Stimulated activated CD4-positive, alpha-beta T cell treated with anti-CD3 and anti-CD28 coated beads, TNF-alpha, amount 100 ng/mL, for 48 hours (primary cell): ENCODE measurements around the gene HS6ST3.
"Not testable (repeated sequence)": the region's sequence is repeated elsewhere in the genome, so short reads cannot be mapped to it uniquely, and the experiment has no call there.

Experiments
- DNase-seq, 3 donors: peaks; one replicate each; pipeline ENCODE4 v3.0.0-alpha.2; 2020; ENCODE audit warnings: low read depth in 3 of 3

HS6ST3 gene

DNA sequence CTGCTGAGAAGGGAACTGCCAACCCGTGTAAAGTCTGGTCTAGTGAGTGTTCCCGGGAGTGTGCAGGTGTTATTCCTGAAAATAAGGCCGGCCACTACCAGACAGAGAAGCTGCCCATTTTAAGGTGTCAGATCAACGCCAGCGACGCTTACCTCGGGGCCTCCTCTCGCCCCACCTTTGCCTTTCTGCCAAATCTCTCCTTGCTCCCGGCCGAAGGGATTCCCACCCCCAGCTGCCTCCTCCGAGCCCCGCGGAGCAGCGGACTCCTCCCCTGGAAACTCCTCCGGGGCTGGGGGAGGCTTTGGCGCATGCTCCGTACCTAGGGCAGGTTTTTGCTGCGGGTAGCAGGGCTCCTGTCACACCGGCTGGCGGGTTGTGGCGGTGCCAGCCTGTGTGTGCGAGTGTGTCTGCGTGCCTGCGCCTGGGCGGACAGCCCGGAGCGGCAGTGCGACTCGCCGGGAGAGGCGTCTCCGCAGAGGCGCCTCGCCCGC is at the start of gene HS6ST3:
Gene HS6ST3, plus strand, starts transcription at position 359 of the 491 bp plus-strand sequence.
- no peak for DNase-seq

DNA sequence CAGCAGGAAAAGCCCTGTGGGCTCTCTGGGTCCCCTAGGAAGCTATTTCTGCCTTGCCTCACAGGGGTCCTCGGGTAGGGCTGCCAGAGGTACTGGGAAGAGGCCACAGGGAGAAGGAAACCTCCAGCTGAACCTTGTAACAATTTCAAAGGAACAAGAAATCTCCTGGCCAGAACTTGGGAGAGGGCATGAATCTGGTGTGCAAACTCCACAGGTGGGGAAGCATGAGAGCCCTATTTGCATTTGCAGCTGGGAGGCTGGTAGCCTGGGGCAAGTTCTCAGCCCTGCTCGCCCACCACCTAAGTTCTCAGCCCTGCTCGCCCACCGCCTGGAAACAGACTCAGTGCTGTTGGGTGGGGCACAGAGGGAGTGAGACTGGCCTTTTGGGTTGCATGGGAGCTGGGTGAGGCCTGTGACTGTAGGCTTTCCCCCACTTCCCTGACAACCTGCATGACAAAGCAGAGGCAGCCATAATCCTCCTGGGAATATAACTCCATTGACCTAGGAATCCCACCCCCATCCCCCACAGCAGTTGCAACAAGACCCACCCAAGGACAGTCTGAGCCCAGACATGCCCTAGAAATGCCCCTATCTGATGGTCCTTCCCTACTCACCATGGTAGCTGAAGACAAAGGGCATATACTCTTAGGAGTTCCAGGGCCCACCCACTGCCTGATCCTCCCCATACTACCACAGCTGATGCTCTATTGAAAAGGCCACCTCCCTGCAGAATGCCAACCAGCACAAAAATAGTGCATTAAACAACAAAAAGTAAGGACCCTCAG is 48.4 kb upstream of the HS6ST3 start:
- DNase-seq: no peak

DNA sequence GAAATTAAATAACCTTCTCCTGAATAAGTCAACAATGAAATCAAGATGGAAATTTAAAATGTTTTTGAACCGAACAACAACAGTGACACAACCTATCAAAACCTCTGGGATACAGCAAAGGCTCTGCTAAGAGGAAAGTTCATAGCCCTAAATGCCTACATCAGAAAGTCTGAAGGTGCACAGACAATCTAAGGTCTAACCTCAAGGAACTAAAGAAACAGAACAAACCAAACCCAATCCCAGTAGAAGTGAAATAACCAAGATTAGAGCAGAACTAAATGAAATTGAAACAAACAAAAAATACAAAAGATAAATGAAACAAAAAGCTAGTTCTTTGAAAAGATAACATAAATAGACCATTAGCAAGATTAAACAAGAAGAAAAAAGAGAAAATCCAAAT is 45.7 kb upstream of the HS6ST3 start:
- no peak for DNase-seq

DNA sequence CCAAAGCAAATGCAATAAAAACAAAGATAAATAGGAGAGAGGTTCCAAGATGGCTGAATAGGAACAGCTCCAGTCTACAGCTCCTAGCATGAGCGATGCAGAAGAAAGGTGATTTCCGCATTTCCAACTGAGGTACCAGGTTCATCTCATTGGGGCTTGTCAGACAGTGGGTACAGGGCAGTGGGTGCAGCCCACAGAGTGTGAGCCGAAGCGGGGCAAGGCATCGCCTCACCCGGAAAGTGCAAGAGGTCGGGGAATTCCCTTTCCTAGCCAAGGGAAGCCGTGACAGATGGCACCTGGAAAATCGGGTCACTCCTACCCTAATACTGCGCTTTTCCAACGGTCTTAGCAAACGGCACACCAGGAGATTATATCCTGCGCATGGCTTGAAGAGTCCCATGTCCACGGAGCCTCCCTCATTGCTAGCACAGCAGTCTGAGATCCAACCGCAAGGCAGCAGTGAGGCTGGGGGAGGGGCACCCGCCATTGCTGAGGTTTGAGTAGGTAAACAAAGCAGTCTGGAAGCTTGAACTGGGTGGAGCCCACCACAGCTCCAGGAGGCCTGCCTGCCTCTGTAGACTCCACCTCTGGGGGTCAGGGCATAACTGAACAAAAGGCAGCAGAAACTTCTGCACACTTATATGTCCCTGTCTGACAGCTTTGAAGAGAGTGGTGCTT is 43.3 kb upstream of the HS6ST3 start:
- DNase-seq: not testable (repeated sequence)

DNA sequence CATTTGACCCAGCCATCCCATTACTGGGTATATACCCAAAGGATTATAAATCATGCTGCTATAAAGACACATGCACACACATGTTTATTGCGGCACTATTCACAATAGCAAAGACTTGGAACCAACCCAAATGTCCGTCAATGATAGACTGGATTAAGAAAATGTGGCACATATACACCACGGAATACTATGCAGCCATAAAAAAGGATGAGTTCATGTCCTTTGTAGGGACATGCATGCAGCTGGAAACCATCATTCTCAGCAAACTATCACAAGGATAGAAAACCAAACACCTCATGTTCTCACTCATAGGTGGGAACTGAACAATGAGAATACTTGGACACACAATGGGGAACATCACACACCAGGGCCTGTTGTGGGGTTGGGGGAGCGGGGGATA is 39.0 kb upstream of the HS6ST3 start:
- DNase-seq: not testable (repeated sequence)

DNA sequence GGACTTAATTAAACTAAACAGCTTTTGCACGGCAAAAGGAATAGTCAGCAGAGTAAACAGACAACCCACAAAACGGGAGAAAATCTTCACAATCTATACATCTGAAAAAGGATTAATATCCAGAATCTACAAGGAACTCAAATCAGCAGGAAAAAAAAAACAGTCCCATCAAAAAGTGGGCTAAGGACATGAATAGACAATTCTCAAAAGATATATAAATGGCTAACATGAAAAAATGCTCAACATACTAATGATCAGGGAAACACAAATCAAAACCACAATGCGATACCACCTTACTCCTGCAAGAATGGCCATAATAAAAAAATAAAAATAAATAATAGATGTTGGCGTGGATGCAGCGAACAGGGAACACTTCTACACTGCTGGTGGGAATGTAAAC is 38.4 kb upstream of the HS6ST3 start:
- not testable (repeated sequence) for DNase-seq

DNA sequence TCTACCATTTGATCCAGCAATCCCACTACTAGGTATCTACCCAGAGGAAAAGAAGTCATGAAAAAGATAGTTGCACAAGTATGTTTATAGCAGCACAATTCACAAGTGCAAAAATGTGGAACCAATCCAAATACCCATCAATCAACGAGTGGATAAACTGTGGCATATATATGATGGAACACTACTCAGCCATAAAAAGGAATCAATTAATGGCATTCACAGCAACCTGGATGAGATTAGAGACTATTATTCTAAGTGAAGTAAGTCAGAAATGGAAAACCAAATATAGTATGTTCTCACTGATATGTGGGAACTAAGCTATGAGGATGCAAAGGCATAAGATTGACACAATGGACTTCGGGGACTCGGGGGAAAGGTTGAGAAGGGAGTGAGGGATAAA is 38.0 kb upstream of the HS6ST3 start:
- DNase-seq: not testable (repeated sequence)

DNA sequence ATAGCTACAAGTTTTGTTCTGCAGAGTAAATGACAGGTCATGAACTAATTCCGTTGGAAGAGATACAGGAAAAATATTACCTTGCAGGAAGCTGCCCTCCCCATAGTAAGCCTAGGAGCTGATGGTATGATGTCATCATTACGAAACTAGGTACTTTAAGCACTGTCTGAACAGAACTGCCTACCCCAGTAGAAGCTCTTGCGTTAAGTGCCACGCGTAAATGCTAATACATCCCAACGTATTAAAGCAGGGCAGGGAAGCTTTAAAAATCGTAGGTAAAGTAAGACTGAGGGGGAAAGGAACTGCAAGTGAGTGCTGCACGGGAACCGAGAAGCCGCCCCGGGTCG is 37.3 kb upstream of the HS6ST3 start:
- DNase-seq: no peak

DNA sequence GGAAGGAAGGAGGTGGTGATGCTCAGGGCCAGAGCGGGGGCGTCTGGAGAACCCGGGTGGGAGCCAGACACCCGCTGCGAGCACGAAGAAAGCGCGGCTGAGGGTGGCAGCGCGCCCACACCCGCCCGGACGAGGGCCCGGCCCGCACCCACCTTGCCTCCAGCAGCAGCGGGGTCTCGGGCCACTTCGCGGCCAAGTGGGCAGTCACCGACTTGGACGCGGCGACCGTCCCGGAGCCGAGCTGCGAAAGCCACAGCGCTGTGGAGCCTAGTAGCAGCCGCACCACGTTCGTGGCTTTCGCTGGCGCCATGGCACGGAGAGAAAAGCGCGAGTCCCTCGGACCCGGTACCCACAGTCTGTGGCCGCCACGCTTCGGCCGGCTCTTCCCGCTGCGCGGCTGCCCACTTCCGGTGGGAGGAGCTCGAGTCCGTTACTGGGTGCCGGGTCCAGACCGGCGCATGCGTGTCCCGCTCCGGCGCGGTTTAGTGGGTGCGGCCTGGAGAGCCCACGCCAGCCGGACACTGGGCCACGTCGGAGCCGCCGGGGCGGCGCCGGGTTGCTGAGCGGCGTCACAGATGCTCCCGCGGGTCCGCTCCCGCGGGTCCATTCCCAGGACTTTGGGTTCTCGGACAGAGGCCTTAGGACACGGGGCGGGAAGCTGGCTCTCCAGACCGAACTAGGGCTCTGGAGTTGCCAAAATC is 36.8 kb upstream of the HS6ST3 start, which contains the start of gene UGGT2:
Gene UGGT2, minus strand, starts transcription at position 399 of the 701 bp plus-strand sequence. Its CDS starts 89 bp downstream, at position 310.
- DNase-seq: no peak

DNA sequence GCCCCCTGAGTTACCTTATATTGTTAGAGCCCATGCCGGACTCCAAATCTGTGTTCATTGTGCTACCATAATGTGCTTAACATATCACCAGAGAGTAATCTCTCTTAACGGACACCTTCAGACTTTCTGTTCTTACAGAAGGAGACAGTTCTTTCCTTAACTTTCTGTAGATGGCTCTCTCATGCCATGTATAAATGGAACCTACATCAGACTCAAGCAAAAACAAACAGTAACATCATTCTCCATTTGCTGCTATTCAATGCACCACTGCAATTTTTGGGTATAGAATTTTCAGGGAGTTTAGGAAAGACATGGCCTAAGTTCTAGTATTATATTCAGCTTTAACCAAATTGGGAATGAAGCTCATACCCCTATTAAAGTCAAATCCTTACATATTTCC is 24.1 kb upstream of the HS6ST3 start:
- no peak for DNase-seq

DNA sequence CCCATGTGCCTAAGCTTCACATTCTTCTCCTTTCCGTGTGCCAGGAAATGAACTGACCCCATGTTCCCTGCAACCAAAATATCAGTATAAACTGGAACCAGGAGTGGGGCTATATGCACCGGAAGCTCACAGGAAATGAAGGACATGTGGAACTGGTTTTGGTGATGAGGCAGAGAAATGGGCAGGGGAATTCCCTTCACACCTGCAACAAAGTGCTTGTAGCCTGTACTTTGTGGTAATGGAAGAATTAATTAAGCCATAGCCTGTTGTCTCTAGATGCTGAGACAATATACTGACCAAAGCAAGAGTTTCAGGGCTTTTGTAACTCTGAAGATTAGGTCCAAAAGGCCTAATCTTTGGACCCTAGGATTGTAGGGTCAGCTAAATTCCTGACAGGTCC is 21.2 kb upstream of the HS6ST3 start:
- no peak for DNase-seq

DNA sequence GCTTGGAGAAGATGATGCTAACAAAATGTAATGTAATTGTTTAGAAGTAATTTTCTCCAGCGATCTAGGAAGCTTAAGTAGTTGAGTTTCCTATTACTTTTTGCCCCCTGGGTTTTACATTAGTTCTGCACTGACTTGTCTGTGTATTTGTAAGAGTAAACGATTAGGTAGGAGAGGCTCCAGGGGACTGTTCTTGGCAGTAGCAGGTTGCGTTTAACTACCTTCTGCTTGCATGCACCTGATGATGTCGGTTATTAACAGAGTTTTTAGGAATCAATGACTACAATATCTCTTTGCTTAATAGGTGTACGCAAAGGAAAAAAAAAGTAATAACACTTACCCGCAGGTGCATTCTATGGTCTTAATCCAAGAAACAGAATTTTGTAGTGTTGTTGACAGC is 18.4 kb upstream of the HS6ST3 start:
- no peak for DNase-seq

DNA sequence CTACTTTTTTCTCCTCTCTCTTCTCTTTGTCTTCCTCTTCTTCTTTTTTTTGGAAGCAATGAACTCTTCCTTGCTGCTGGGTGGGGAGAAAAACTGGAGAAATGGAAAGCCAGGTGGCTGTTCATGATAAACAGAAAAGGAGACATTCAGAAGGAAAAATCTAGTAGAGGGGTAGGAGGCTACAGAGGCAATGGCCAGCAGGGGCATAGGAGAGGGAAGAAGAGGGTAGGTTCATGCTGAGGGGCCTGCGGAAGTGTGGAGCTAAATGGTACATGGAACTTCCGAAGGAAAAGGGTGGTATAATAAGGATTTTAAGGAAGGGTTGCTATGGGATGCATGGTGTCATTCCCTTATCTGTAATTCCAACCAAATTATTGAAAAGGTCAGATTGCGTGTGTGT is 17.5 kb upstream of the HS6ST3 start:
- no peak for DNase-seq

DNA sequence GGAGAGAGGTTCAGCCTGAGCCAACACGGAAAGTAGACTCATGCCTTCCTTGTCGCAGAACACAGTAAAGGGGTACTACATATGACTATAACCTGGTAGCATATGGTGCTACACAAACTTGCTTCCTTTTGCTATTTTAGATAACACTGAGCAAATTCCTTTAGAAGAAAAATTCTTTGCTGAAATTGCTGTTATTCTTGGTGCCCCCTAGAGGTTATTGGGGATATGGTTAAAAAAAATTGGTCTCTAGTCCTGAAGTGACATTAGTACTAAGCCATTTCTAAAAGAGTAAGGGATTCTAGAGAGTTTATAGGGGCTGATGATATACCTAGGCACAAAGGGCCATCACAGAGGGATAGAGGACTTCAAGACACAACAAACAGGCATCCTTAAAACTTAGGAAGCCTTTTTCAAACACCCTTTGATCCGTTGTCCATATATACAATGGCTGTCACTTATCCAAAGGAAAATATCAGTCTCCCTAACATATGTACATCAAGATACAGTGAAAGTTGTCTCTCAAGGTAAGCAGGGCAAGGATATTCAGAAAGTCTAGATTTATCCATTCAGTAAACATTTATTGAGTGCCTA is 13.9 kb upstream of the HS6ST3 start:
- no peak for DNase-seq

DNA sequence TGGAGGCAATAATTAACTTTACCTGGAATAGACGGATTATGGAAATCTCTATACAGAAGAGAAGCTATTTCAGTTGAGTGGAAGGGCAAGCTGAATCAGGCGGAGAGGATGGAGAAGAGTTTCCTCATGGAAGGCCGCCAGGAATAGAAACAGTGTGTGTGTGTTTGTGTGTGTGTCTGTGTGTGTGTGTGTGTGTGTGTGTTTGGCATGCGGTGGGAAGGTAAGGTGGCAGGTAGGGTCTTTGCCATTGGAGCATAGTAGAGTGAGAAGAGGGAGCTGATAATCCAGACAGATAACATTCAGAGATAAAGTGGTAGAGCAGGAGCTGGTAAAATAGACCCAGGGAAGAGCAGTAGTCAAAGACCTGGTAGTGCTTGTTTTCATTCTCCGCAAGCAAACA is 9.2 kb upstream of the HS6ST3 start:
- no peak for DNase-seq

DNA sequence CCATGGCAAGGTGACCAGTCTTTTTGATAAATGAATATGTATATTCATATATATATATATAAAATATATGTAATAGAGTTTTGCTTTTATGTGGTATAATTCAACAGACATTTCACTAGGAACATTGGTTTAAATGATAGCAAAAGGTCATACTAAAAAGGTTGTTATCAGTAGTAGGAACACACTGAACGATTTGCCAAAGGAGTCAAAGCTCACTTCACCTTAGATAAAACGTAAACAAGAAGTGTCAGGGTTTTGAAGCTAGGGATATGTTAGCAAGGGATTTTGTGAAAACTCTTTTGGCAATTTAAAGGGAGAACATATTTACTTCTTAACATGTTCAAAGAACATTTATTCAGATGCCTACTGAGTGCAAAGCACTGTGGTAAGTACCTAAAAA is 8.0 kb upstream of the HS6ST3 start:
- DNase-seq: no peak

DNA sequence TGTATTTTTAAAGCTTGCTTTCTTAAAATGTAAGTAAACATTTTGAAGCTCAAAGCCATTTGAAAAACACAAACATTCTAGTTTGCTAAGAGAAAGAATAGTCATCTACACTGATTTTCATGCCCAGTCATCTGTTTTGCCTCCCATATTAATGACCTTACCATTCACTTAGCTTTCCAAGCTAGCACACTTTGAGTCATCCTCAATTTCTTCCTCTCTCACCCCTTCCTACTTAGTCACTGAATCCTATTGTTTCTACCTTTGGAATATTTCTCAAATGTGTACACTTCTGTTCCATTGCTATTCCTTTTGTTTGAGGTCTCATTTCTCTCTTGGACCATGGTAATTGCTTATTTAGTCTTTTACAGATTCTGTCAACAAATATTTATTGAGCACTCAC is 7.3 kb upstream of the HS6ST3 start:
- no peak for DNase-seq

DNA sequence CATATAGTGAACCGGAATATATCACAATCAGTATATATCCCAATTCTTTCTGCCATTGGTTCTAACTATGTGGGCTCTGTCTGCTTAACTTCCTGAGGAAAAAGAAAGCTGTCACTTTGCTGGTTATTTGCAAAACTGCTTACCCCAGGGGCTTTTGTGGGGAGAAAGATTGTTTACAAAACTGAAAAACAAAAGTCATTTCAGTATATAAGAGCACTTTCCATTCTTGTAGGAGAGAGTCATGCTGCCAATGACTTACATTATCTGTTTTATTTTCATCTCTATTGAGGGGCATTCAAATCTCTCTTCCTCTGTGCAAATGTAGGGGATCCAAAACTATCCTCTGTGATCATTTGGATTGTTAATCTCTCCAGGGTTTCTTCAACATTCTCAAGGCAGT is 3.2 kb upstream of the HS6ST3 start:
- no peak for DNase-seq

DNA sequence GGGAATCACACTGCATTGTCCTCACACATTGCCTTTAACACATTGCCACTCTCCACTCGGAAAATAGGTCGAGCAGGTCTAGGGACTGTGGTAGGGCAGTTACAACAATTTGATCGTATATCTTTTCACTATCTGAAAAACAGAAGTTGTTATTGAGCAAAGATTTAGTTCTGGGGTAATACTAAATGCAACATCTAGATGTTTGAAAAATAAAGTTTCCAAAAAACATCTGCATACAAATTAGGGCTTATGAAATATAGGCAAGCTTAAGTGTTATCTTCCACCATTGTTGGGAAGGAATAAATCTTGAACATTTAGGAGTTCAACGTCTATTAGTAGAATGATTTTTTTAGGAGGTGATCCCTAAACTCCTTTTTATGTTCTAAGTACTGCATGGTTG is 768 bp upstream of the HS6ST3 start:
- no peak for DNase-seq

DNA sequence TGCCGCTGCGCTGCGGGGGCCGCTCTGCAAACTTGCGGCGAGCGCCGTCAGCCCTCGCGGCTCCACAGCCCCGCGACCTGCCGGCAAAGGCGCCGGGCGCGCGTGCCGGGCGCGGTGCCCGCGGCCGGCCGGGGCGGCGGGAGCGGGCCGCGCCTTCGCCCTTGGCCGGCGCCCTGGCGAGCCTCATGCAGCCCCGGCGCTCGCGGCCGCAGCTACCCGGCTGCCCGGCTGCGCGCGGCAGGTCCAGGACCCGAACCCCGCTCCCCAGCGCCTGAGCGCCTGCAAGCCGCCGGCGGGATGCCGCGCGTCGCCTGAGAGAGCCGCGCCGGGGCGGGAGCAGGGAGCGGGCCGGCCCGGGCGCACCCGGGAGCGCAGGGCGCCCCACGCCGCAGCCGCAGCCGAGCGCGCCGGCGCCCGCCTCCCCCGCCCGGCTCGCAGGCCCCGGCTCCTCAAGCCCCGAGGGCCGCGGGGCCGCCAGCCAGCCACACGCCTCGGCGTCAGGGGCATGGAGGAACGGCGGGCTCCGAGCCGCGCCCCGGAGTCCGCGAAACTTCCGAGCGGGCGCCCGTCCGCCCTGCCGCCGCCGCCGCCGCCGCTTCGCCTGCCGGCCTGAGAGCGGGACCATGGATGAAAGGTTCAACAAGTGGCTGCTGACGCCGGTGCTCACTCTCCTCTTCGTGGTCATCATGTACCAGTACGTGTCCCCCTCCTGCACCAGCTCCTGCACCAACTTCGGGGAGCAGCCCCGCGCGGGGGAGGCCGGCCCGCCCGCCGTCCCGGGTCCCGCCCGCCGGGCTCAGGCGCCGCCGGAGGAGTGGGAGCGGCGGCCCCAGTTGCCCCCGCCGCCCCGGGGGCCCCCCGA is 564 bp downstream of the HS6ST3 start:
- no peak for DNase-seq
